Ovary (tissue), 3 donors: ENCODE results near the gene PABPC3.

Experiments
- EP300 ChIP-seq: sonication (generic); formaldehyde crosslinking; IDR thresholded peaks from one replicate; pipeline ENCODE4 v1.6.1; 2017; ENCODE audit warnings: antibody characterized with exemption
- POLR2A ChIP-seq: fragments of 450-650 bp; IDR thresholded peaks from one replicate; pipeline ENCODE4 v1.6.1; 2017; ENCODE audit warnings: antibody characterized with exemption, mild to moderate bottlenecking, moderate library complexity
- TF ChIP-seq, protein P1 (sequence below), 3 donors: fragments of 450-650 bp in 2 of 3; fragments of 200-600 bp in 1 of 3; IDR thresholded peaks; one replicate each; pipeline versions ENCODE4 v1.5.1 to v1.8.0; 2016 to 2022; ENCODE audit warnings: antibody characterized with exemption in 3 of 3, mild to moderate bottlenecking in 1 of 3
- donor health status: DM: no; HTN: no; CAD: no.

DNA sequence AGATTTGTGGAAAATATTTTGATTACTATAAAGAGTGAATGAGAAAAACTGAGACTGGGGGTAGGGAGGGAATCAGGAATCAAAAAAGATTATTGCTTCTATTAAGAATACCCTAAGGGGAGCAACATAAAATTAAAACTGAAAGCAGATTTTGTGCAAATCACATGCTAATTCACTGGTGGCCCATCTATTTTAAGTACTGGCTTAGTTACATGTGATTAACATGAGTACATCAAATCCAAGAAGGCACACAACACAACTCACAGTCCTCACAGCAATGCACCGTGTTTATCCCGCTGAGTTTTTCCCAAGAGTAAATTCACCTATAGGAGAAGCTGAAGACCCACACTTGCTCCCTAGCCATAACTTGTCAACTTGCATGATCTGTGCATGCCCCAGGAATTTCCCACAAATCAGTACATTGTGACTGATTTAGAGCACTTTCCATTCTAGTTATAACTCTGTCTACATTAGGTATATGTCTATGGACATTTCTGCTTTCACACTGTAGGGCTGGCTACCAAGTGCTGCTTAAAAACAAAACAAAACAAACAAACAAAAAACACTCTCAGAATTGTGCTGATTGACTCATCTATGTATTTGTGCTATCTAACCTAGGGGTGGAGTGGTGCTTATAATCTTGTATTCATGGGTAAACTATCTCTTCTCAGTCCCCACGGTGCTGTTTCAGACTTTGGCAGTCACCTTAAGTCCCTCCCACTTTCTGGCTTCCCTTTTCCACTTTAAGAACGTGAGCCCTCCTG is 51.9 kb downstream of the PABPC3 start:
- TF ChIP-seq, protein P1, sequence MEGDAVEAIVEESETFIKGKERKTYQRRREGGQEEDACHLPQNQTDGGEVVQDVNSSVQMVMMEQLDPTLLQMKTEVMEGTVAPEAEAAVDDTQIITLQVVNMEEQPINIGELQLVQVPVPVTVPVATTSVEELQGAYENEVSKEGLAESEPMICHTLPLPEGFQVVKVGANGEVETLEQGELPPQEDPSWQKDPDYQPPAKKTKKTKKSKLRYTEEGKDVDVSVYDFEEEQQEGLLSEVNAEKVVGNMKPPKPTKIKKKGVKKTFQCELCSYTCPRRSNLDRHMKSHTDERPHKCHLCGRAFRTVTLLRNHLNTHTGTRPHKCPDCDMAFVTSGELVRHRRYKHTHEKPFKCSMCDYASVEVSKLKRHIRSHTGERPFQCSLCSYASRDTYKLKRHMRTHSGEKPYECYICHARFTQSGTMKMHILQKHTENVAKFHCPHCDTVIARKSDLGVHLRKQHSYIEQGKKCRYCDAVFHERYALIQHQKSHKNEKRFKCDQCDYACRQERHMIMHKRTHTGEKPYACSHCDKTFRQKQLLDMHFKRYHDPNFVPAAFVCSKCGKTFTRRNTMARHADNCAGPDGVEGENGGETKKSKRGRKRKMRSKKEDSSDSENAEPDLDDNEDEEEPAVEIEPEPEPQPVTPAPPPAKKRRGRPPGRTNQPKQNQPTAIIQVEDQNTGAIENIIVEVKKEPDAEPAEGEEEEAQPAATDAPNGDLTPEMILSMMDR (IDR thresholded peaks at IDR 0.05) = no peak
- no peak for TF ChIP-seq POLR2A
- no peak for TF ChIP-seq EP300
